ENCODE results near the gene MED15. TPM values are rescaled to one million over a fixed set of nuclear protein-coding genes. Genes with fewer than 3 reads are reported as not detected.

MED15 gene
- total and polyA plus RNA-seq, 2 of the 8 experiments (the other 6 are each of a cell fraction or from before 2014, with no cell fraction given), result 28.3 to 57.1 TPM

DNA sequence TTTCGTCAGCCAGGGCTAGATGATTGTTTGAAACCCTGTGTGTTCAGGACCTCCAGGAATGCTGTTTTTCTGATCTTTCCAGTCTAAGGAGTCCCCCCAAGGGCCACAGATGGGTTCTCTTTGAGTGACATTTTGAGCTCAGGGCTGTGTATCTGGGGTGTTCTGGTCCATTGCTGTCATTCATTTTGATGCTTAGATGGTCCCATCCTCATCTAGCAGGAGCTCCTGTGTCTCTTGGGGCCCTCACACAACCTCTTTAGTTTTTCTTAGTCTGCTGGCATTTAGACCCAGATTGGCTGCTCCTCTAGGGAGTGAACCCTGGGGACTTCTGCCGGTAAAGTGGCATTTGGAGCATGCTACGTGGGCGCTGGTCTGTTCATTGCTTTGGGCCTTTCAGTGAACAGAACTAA is 39.1 kb downstream of the MED15 start:
- H3K4me1 ChIP-seq (replicated peaks in 1 of 4; ENCODE audit: control insufficient read depth in 3 of 4, insufficient read depth in 4 of 4, low read length in 3 of 4), result peaks cover 2 to 12% (median 5%) of the 10 kb centered on the region in 4 experiments; a peak in 6 of 7 replicates
- no peak overlapping the region for H3K56ac ChIP-seq (replicated peaks; ENCODE audit: insufficient read length, low read depth, low read length)
- H3K79me2 ChIP-seq (ENCODE audit: control insufficient read depth in 1 of 2, insufficient read depth in 2 of 2, low read length in 2 of 2), result peaks cover 0 to 19% of the 10 kb centered on the region in 2 experiments; a peak in 2 of 4 replicates
- no peak overlapping the region for H2AFZ ChIP-seq (ENCODE audit: low read length)
- no peak overlapping the region for H3K4me2 ChIP-seq (ENCODE audit: insufficient read depth in 1 of 2, low read depth in 2 of 2, low read length in 2 of 2)
- no peak overlapping the region for H4K5ac ChIP-seq (ENCODE audit: insufficient read length, low read depth, low read length)
- H2BK120ac ChIP-seq (replicated peaks; ENCODE audit: low read depth, low read length), result no peak overlapping the region
- H3K9me3 ChIP-seq (ENCODE audit: insufficient read depth in 2 of 2, low read depth in 1 of 2, low read length in 1 of 2), result no peaks in the 10 kb centered on the region
- DNase-seq (ENCODE audit: low read depth in 1 of 2, low spot score in 2 of 2), result no peak
- no peak overlapping the region for H2BK15ac ChIP-seq (ENCODE audit: low read length)
- no peak overlapping the region for H2AK5ac ChIP-seq (ENCODE audit: low read depth, low read length)
- H3K4ac ChIP-seq (replicated peaks; ENCODE audit: insufficient read length, low read depth, low read length), result no peak overlapping the region
- no peaks in the 10 kb centered on the region for H3K23me2 ChIP-seq (ENCODE audit: low read depth, low read length)
- H4K20me1 ChIP-seq (replicated peaks in 1 of 2; ENCODE audit: control insufficient read depth in 1 of 2, insufficient read depth in 2 of 2, low read length in 2 of 2), result peaks cover 1 to 6% of the 10 kb centered on the region in 2 experiments
- H3K27ac ChIP-seq (ENCODE audit: low read depth, low read length), result no peak overlapping the region
- H3K36me3 ChIP-seq (ENCODE audit: control insufficient read depth in 2 of 4, insufficient read depth in 4 of 4, low read length in 3 of 4), result peaks cover 0 to 7% (median under 1%) of the 10 kb centered on the region in 4 experiments; a peak in 1 of 8 replicates
- ChIA-PET CTCF (ENCODE audit: partially characterized antibody) (interaction anchor here (0.6 to 0.7 kb wide), 2 partner anchors 47 to 196 kb away, joined by 3 to 4 read pairs; no protein-coding TSS in a partner anchor), POLR2A (ENCODE audit: partially characterized antibody) (interaction anchor here (0.6 to 1.9 kb wide), 2 partner anchors 9 to 22 kb away, joined by 5 to 6 read pairs; no protein-coding TSS in a partner anchor)
- no peak overlapping the region for H2BK5ac ChIP-seq (ENCODE audit: low read depth, low read length)
- H2BK20ac ChIP-seq (ENCODE audit: low read length), result no peak overlapping the region
- H3K4me3 ChIP-seq (ENCODE audit: extremely low read depth in 1 of 4, insufficient read depth in 2 of 4, low read depth in 3 of 4, low read length in 4 of 4), result no peak overlapping the region
- no peaks in the 10 kb centered on the region for H3K27me3 ChIP-seq (replicated peaks in 1 of 4; ENCODE audit: control insufficient read depth in 3 of 4, extremely low read depth in 1 of 4, insufficient read depth in 3 of 4, low read length in 3 of 4)
- FAIRE-seq, result no peak
- no peak overlapping the region for H3K9ac ChIP-seq (replicated peaks in 1 of 4; ENCODE audit: extremely low read depth in 1 of 4, low read depth in 3 of 4, low read length in 3 of 4)
- no peak overlapping the region for H4K91ac ChIP-seq (replicated peaks; ENCODE audit: insufficient read length, low read length)
- H4K8ac ChIP-seq (ENCODE audit: extremely low read depth, insufficient read depth, low read length), result no peak overlapping the region; the same call in 1 of the 2 replicates
- no peak overlapping the region for H3K23ac ChIP-seq (ENCODE audit: insufficient read length)
- H3K18ac ChIP-seq (ENCODE audit: extremely low read depth, low read length), result no peak overlapping the region
- WGBS, 2 experiments (ENCODE audit: extremely low coverage in 1 of 2, insufficient coverage in 1 of 2, insufficient read length in 1 of 2, insufficient replicate concordance in 2 of 2, low coverage in 1 of 2, low lambda C conversion rate in 2 of 2, missing lambda C conversion rate in 1 of 2), result 93% methylated on average over 3 of the region's 4 CpGs; no CpG with 5 or more reads in 1 of the 2 experiments
- H2BK12ac ChIP-seq (ENCODE audit: low read depth, low read length), result no peak overlapping the region
- H3K14ac ChIP-seq (ENCODE audit: insufficient read length), result no peak overlapping the region
- H3K79me1 ChIP-seq (ENCODE audit: low read depth, low read length), result peaks cover 12% of the 10 kb centered on the region
- no peak for TF ChIP-seq HDAC2 (IDR thresholded peaks at IDR 0.05; ENCODE audit: borderline replicate concordance in 1 of 2, low read depth in 2 of 2, low read length in 2 of 2)
- TF ChIP-seq CREB1 (IDR thresholded peaks at IDR 0.05), result no peak
- no peak for TF ChIP-seq SP2 (IDR thresholded peaks at IDR 0.05; ENCODE audit: low read length)
- no peak for TF ChIP-seq TBP (IDR thresholded peaks at IDR 0.05; ENCODE audit: low read depth, low read length)
- no peak for TF ChIP-seq GTF2F1 (IDR thresholded peaks at IDR 0.05; ENCODE audit: borderline replicate concordance, low read depth, low read length)
- TF ChIP-seq CBX5 (IDR thresholded peaks at IDR 0.05; ENCODE audit: low read depth, low read length), result no peak
- no peak for TF ChIP-seq GABPA (IDR thresholded peaks at IDR 0.05; ENCODE audit: borderline replicate concordance, insufficient read depth, low read length)
- TF ChIP-seq BACH1 (IDR thresholded peaks at IDR 0.05; ENCODE audit: low read length), result no peak
- TF ChIP-seq, protein P1, sequence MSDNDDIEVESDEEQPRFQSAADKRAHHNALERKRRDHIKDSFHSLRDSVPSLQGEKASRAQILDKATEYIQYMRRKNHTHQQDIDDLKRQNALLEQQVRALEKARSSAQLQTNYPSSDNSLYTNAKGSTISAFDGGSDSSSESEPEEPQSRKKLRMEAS (IDR thresholded peaks at IDR 0.05), result no peak
- no peak for TF ChIP-seq BRCA1 (IDR thresholded peaks at IDR 0.05; ENCODE audit: low read depth, low read length)
- TF ChIP-seq RNF2 (IDR thresholded peaks at IDR 0.05; ENCODE audit: borderline replicate concordance, low read depth, low read length, missing control alignments, poor library complexity, severe bottlenecking), result no peak
- no peak for TF ChIP-seq TAF7 (optimal IDR thresholded peaks at IDR 0.05; ENCODE audit: borderline replicate concordance, low read depth, low read length)

All from H1 (cell line).